KOPT-K1 (cell line): Measurements from ENCODE around the gene CPNE8.
"Not testable (repeated sequence)": the region's sequence is repeated elsewhere in the genome, so short reads cannot be mapped to it uniquely, and the experiment has no call there.

Source experiments
- H3K27ac ChIP-seq: fragments of 200-600 bp; sonication (generic); 2 replicates; pipeline ENCODE4 v1.5.1; 2016; ENCODE audit warnings: antibody characterized with exemption, mild to moderate bottlenecking, low read depth, low read length; ENCODE audit not compliant: poor library complexity, severe bottlenecking
- H3K36me3 ChIP-seq: fragments of 200-600 bp; sonication (generic); 2 replicates; pipeline ENCODE4 v1.5.1; 2017; ENCODE audit warnings: antibody characterized with exemption, mild to moderate bottlenecking, low read length, moderate library complexity; ENCODE audit not compliant: insufficient read depth
- H3K9me3 ChIP-seq: fragments of 200-600 bp; sonication (generic); 2 replicates; pipeline ENCODE4 v1.5.1; 2017; ENCODE audit warnings: antibody characterized with exemption, low read length, mild to moderate bottlenecking; ENCODE audit not compliant: insufficient read depth, poor library complexity, severe bottlenecking

The CPNE8 gene

GRCh38 chr12:38746744-38747143 lies 158.6 kb downstream of the CPNE8 start:
- Histone ChIP-seq H3K36me3 (no peaks in the 10 kb centered on the region), H3K9me3 (no peaks in the 10 kb centered on the region), H3K27ac (no peak overlapping the region)

- Histone ChIP-seq H3K27ac (no peak overlapping the region), H3K36me3 (no peaks in the 10 kb centered on the region), H3K9me3 (no peaks in the 10 kb centered on the region)
Observed at GRCh38 chr12:38745601-38746000, 159.8 kb downstream of the CPNE8 start.

- H3K27ac ChIP-seq, result no peak overlapping the region
- H3K36me3 ChIP-seq, result no peaks in the 10 kb centered on the region
- no peaks in the 10 kb centered on the region for H3K9me3 ChIP-seq
Observed at GRCh38 chr12:38744041-38744440, 161.3 kb downstream of the CPNE8 start.

GRCh38 chr12:38742496-38742895 lies 162.9 kb downstream of the CPNE8 start:
- H3K9me3 ChIP-seq, H3K36me3 ChIP-seq, H3K27ac ChIP-seq: not testable (repeated sequence)

DNA sequence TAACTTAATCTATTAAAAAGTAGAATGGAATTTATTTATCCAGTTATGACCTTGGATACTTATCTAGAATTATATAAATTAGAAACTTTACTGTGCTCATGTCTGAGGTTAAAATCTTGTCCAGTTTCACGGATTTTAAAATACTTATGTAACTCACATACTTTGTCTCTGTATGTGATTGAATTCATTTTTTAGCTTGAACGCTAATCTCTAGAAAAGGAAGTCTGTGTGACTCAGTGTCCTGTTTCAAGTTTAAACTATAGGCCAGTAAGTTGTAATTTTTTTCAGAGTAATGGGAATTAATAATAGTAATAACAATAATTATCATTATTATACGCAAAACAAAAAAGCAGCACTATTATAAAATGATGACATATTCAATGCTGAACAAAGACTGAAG lies 168.6 kb downstream of the CPNE8 start:
- Histone ChIP-seq H3K27ac (no peak overlapping the region), H3K9me3 (no peaks in the 10 kb centered on the region), H3K36me3 (no peaks in the 10 kb centered on the region)

DNA sequence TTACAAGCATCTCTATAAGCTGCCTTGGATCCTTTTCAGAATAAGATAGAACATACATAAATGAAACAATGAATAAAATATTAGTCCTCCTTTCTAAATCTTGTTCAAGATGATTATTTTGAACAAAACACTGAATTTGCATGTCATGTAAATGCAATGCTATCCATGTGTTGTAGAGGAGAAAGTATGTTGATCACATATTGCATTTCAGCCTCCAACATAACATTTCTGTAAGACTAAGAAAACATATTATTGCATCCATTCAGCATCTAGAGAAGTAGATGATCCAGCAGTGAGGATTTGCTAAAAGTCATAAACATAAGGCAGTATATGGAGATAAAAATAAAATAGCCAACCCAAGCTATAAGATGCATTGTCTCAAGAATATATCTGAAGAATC lies 172.6 kb downstream of the CPNE8 start:
- Histone ChIP-seq H3K9me3 (no peaks in the 10 kb centered on the region), H3K27ac (no peak overlapping the region), H3K36me3 (no peaks in the 10 kb centered on the region)

DNA sequence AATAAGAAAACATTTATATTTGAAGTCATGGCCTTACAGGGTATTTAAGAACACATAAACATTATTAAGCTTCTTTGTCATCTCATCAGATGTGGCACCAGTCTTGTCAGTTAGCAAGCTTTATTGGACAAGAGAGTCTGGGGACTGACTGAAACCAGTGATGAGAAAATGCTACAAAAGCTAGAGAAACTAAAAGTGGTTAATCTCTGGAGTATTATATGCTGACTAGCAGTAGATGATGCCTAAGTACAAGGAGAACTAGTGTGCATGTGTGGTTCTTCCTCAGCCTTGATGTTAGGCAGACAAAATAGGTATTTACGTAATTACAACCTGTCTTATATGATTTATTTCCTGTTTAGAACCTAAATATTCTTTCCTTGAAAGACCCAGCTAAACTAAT lies 176.5 kb downstream of the CPNE8 start:
- no peaks in the 10 kb centered on the region for H3K9me3 ChIP-seq
- no peak overlapping the region for H3K27ac ChIP-seq
- H3K36me3 ChIP-seq, result no peaks in the 10 kb centered on the region

- Histone ChIP-seq H3K27ac (no peak overlapping the region), H3K9me3 (peaks cover 4% of the 10 kb centered on the region), H3K36me3 (no peaks in the 10 kb centered on the region)
Observed at GRCh38 chr12:38721611-38722252, 183.7 kb downstream of the CPNE8 start.

- Histone ChIP-seq H3K27ac (no peak overlapping the region), H3K9me3 (peaks cover 4% of the 10 kb centered on the region), H3K36me3 (no peaks in the 10 kb centered on the region)
Observed at GRCh38 chr12:38720661-38721060, 184.7 kb downstream of the CPNE8 start.

GRCh38 chr12:38713294-38713693 lies 192.1 kb downstream of the CPNE8 start:
- Histone ChIP-seq H3K9me3 (no peaks in the 10 kb centered on the region), H3K27ac (no peak overlapping the region), H3K36me3 (no peaks in the 10 kb centered on the region)

GRCh38 chr12:38711054-38711453 lies 194.3 kb downstream of the CPNE8 start:
- no peaks in the 10 kb centered on the region for H3K36me3 ChIP-seq
- no peaks in the 10 kb centered on the region for H3K9me3 ChIP-seq
- no peak overlapping the region for H3K27ac ChIP-seq

DNA sequence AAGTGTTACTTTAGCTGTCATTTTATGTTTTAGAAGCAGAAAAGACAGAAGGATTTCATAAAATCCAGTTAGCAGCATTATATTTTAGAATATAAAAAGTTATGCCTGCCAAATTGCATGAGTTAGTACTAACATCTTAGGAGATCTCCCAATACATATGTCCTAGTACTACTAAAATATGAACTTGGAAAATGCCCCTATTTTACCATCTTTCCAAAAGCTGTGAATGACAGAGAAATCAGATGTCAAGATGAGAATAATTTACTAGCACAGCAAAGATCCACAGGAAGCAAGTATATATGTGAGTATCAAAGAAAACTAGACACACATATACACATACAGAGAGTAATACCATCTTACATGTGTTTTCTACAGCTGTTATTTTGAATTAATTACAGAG lies 196.9 kb downstream of the CPNE8 start:
- no peaks in the 10 kb centered on the region for H3K9me3 ChIP-seq
- H3K36me3 ChIP-seq, result no peaks in the 10 kb centered on the region
- H3K27ac ChIP-seq, result no peak overlapping the region

DNA sequence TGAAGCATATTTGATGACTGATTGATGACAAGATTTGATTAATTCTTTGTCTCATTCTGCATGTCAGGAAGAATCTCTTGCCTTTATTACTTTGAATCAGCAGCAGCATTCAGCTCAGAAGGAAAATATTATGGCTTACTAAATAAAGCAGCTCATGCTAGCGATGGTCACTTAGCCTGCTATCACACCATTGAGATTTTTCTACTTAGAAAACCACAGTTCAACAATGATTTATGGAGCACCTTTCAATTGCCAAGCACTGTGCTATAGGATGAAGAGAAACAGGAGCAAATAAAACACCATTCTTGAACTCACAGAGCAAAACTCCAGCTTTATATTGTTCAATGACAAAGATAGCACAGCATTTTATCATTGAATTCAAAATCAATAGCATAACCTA lies 197.7 kb downstream of the CPNE8 start:
- Histone ChIP-seq H3K27ac (no peak overlapping the region), H3K36me3 (no peaks in the 10 kb centered on the region), H3K9me3 (no peaks in the 10 kb centered on the region)

GRCh38 chr12:38697289-38697688 lies 208.1 kb downstream of the CPNE8 start:
- no peaks in the 10 kb centered on the region for H3K36me3 ChIP-seq
- H3K9me3 ChIP-seq, result no peaks in the 10 kb centered on the region
- H3K27ac ChIP-seq, result no peak overlapping the region

DNA sequence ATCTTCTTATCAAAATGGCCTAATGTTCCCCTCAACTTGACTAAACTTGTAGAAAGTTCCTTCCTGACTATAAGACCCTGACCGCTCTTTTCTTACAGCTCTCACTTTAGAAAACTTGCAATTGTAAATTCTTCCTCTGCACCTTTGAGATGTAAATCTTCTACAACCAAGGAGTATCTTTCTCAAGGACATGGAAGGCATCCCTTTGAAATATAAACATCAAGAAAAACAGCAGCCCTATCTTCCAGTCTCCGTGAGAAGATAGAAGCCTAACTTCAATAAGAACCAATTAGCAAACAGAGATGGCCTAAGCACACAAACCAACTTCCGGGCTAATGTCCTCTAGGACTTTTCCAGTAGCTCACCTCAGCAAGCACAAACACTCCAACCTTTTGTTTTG lies 210.3 kb downstream of the CPNE8 start:
- H3K27ac ChIP-seq, result no peak overlapping the region
- H3K36me3 ChIP-seq, result no peaks in the 10 kb centered on the region

DNA sequence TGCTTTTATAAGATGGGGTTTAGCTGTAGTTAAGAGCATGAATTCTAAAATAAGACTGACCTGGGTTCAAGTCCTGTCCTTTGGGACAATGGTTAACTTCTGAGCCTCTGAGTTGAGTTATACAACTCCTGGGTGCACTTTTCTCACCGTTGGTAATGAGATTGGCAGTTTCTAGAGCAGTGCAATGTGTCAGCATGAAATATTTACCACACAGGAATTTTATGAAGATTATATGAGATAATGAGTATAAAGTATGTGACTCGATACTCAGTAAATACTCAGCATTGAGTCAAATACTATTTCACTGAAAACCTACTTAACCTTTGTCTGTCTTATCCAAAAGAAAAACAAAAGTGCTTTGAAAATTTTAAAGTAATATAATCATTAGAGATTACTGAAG lies 214.2 kb downstream of the CPNE8 start:
- no peaks in the 10 kb centered on the region for H3K9me3 ChIP-seq

More for the DNA sequence above, 210.3 kb downstream of the CPNE8 start:
- H3K9me3 ChIP-seq, result no peaks in the 10 kb centered on the region

More for the DNA sequence above, 214.2 kb downstream of the CPNE8 start:
- no peaks in the 10 kb centered on the region for H3K36me3 ChIP-seq
- H3K27ac ChIP-seq, result no peak overlapping the region
